GM12891 (cell line): ENCODE results near the gene ERVV-1.
"Not testable (repeated sequence)": the region's sequence is repeated elsewhere in the genome, so short reads cannot be mapped to it uniquely, and the experiment has no call there.

Experiments used
- DNase-seq: peaks from one replicate; pipeline ENCODE4 v3.0.0; 2011; ENCODE audit warnings: low spot score; ENCODE audit not compliant: insufficient read length
- FAIRE-seq: peaks from 2 replicates; lab custom pipeline; 2011; peaks lifted over from hg19 to GRCh38; lab: Jason Lieb, UNC
- PAX5 ChIP-seq: IDR thresholded peaks from 2 replicates; pipeline ENCODE4 v1.6.1; 2011; ENCODE audit warnings: low read length, moderate library complexity, mild to moderate bottlenecking; ENCODE audit not compliant: insufficient read depth, severe bottlenecking
- POLR2A ChIP-seq: IDR thresholded peaks from 2 replicates; pipeline ENCODE4 v1.6.1; 2011; ENCODE audit warnings: low read depth, low read length, control low read depth
- POLR2AphosphoS5 ChIP-seq: IDR thresholded peaks from 2 replicates; pipeline ENCODE4 v1.6.1; 2011; ENCODE audit warnings: low read depth, low read length, control low read depth
- POU2F2 ChIP-seq: IDR thresholded peaks from 2 replicates; pipeline ENCODE4 v1.6.1; 2011; ENCODE audit warnings: low read depth, mild to moderate bottlenecking, control low read depth, low read length, moderate library complexity
- SPI1 ChIP-seq: IDR thresholded peaks from 2 replicates; pipeline ENCODE4 v1.6.1; 2011; ENCODE audit warnings: low read depth, low read length, control low read depth
- TAF1 ChIP-seq: IDR thresholded peaks from 2 replicates; pipeline ENCODE4 v1.6.1; 2011; ENCODE audit warnings: low read depth, low read length, control low read depth

ERVV-1 gene

GRCh38 chr19:53012006-53012405, 1.7 kb upstream of the ERVV-1 start:
- DNase-seq (no peak), FAIRE-seq (no peak)
- TF ChIP-seq POLR2A (no peak), SPI1 (no peak), PAX5 (no peak), POU2F2 (no peak), TAF1 (no peak), POLR2AphosphoS5 (no peak)

- no peak for TF ChIP-seq POU2F2
- TF ChIP-seq POLR2A, result no peak
- no peak for TF ChIP-seq POLR2AphosphoS5
- TF ChIP-seq TAF1, result no peak
- no peak for TF ChIP-seq SPI1
- no peak for TF ChIP-seq PAX5
- FAIRE-seq (no peak), DNase-seq (no peak)
Measured at GRCh38 chr19:53015159-53015558, 1.4 kb downstream of the ERVV-1 start.

GRCh38 chr19:53015730-53016129, 2.0 kb downstream of the ERVV-1 start:
- TF ChIP-seq POU2F2, result no peak
- TF ChIP-seq POLR2A, result no peak
- no peak for TF ChIP-seq SPI1
- no peak for TF ChIP-seq PAX5
- no peak for TF ChIP-seq POLR2AphosphoS5
- TF ChIP-seq TAF1, result no peak
- FAIRE-seq (no peak), DNase-seq (no peak)

- TF ChIP-seq POLR2AphosphoS5 (no peak), POU2F2 (no peak), SPI1 (no peak), TAF1 (no peak), POLR2A (no peak), PAX5 (no peak)
- DNase-seq, result no peak
- FAIRE-seq, result no peak
Measured at GRCh38 chr19:53019684-53020083, 6.0 kb downstream of the ERVV-1 start.

GRCh38 chr19:53028306-53028705, 14.6 kb downstream of the ERVV-1 start:
- not testable (repeated sequence) for DNase-seq, FAIRE-seq

GRCh38 chr19:53034054-53034453, 20.3 kb downstream of the ERVV-1 start:
- TF ChIP-seq POLR2AphosphoS5, result no peak
- no peak for TF ChIP-seq POU2F2
- FAIRE-seq, result no peak
- DNase-seq, result no peak

GRCh38 chr19:53034948-53035675, 21.4 kb downstream of the ERVV-1 start:
- DNase-seq (no peak), FAIRE-seq (no peak)
- TF ChIP-seq POLR2AphosphoS5, result no peak
- no peak for TF ChIP-seq POLR2A
- no peak for TF ChIP-seq POU2F2
- TF ChIP-seq TAF1, result no peak
- no peak for TF ChIP-seq PAX5
- no peak for TF ChIP-seq SPI1

GRCh38 chr19:53037101-53038097, 23.7 kb downstream of the ERVV-1 start:
- FAIRE-seq (no peak), DNase-seq (no peak)

GRCh38 chr19:53041366-53041765, 27.6 kb downstream of the ERVV-1 start:
- no peak for TF ChIP-seq POLR2A
- TF ChIP-seq POU2F2, result no peak
- no peak for TF ChIP-seq PAX5
- TF ChIP-seq POLR2AphosphoS5, result no peak
- TF ChIP-seq TAF1, result no peak
- no peak for TF ChIP-seq SPI1
- no peak for FAIRE-seq

More at GRCh38 chr19:53037101-53038097, 23.7 kb downstream of the ERVV-1 start:
- TF ChIP-seq POLR2A (no peak), POU2F2 (no peak), SPI1 (no peak), TAF1 (no peak), POLR2AphosphoS5 (no peak), PAX5 (no peak)

GRCh38 chr19:53045536-53045935, 31.8 kb downstream of the ERVV-1 start:
- FAIRE-seq (no peak), DNase-seq (no peak)
- TF ChIP-seq TAF1, result no peak
- no peak for TF ChIP-seq POU2F2

More at GRCh38 chr19:53041366-53041765, 27.6 kb downstream of the ERVV-1 start:
- no peak for DNase-seq
